ENCODE data around the gene PCDHB5. TPM values are rescaled to one million over a fixed set of nuclear protein-coding genes. Genes with fewer than 3 reads are reported as not detected.

PCDHB5 gene
- 0.34 and 1.00 TPM in 2 replicates for total RNA-seq

GRCh38 chr5:141135030-141135717, at the start of gene PCDHB5:
Gene PCDHB5 (plus strand): TSS chr5:141135206. CDS start chr5:141135435, 229 bp downstream.

GRCh38 chr5:141094481-141095262, 40.3 kb upstream of the PCDHB5 start, which contains the start of gene PCDHB2:
Gene PCDHB2 (plus strand): TSS chr5:141094615. CDS start chr5:141094791, 176 bp downstream.

GRCh38 chr5:141100243-141100805, 34.7 kb upstream of the PCDHB5 start, which contains the start of gene PCDHB3:
Gene PCDHB3 (plus strand): TSS chr5:141100473. CDS start chr5:141100650, 177 bp downstream.

GRCh38 chr5:141121563-141121962, 13.4 kb upstream of the PCDHB5 start, which contains the start of gene PCDHB4:
Gene PCDHB4 (plus strand): TSS chr5:141121818. CDS start chr5:141121999, 181 bp downstream.

DNA sequence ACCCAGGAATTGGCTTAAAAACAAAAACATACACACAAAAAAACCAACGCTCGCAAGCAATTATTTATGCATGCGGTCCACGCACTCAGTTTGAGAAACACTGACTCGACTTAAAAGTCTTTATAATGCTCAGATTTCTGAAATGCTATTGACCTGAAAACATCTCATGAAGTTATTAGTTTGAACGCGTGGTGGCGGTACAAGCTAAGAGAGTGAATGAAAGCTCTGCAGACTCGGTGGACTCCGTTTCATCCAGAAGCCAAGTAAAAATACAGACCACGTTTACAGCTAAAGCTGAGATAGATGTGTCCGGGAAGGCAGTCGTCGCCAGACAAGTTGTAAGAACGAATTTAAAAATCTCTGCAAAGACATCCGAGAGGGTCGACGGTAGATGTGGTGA, 14.8 kb downstream of the PCDHB5 start, which contains the start of gene PCDHB6:
Gene PCDHB6, plus strand, starts transcription at position 246 of the 400 bp plus-strand sequence. CDS start 201 bp downstream, outside the sequence.

GRCh38 chr5:141172381-141173204, 37.6 kb downstream of the PCDHB5 start, which contains the start of gene PCDHB7:
Gene PCDHB7 (plus strand): TSS chr5:141172644. CDS start chr5:141172836, 192 bp downstream.

DNA sequence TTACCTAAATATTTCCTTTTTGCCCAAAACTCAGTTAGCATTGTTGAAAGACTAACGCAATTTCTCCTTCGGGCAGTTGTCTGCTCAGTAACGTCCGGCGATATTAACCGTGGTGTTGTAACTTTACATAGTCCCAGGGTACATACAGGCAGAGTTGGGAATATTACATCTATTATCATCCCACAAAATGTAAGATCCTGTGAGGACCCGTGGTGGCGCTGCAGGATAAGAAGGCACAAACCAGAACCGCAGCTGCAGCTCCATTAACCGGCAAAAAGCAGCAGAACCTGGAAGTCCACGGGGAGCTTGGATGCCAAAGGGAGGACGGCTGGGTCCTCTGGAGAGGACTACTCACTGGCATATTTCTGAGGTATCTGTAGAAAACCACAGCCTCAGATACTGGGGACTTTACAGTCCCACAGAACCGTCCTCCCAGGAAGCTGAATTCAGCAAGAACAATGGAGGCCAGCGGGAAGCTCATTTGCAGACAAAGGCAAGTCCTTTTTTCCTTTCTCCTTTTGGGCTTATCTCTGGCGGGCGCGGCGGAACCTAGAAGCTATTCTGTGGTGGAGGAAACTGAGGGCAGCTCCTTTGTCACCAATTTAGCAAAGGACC, 42.7 kb downstream of the PCDHB5 start, which contains the start of gene PCDHB8:
Gene PCDHB8, plus strand, starts transcription at position 214 of the 615 bp plus-strand sequence. Its CDS starts 245 bp downstream, at position 459.

DNA sequence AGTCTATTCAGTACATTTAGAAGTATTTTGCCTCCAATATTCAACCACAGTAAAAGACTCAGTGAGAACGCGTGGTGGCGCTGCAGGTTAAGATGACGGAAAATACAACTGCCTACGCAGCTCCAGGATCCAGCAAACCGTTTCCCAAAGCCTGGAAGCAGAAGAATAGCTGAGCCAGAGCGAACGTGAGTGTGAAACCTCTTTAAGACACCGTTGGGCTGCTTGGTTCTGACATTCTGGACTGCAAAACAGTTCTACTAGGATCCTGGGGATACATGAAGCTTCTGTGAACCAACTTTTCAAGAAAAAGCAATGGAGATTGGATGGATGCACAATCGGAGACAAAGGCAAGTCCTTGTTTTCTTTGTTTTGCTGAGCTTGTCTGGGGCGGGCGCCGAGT, 47.2 kb downstream of the PCDHB5 start, which contains the start of gene PCDHB16:
Gene PCDHB16, plus strand, starts transcription at position 140 of the 400 bp plus-strand sequence. Its CDS starts 173 bp downstream, at position 313.

GRCh38 chr5:141186897-141187512, 52.0 kb downstream of the PCDHB5 start, which contains the start of gene PCDHB9:
Gene PCDHB9 (plus strand): TSS chr5:141187161. CDS start chr5:141187319, 158 bp downstream.

Other genes starting within 250 kb of the PCDHB5 start
- gene PCDHAC1, start 208.9 kb upstream of the PCDHB5 start, total RNA-seq = 1.4 and 6.9 TPM in 2 replicates
- gene PCDHAC2, start 168.7 kb upstream of the PCDHB5 start, total RNA-seq = 16.7 and 25.5 TPM in 2 replicates
- gene PCDHB1, start 83.8 kb upstream of the PCDHB5 start, total RNA-seq = not detected in 2 replicates
- 0.34 and 4.1 TPM in 2 replicates for gene PCDHB2, start 40.6 kb upstream of the PCDHB5 start, total RNA-seq
- under 0.01 and 0.57 TPM in 2 replicates for gene PCDHB3, start 34.7 kb upstream of the PCDHB5 start, total RNA-seq
- gene PCDHB4, start 13.4 kb upstream of the PCDHB5 start, total RNA-seq = under 0.01 and 0.21 TPM in 2 replicates
- 0.21 TPM in 1 of 2 replicates, not detected in the other for gene PCDHB6, start 14.9 kb downstream of the PCDHB5 start, total RNA-seq
- 0.07 TPM in 1 of 2 replicates, not detected in the other for gene PCDHB7, start 37.4 kb downstream of the PCDHB5 start, total RNA-seq
- gene PCDHB8, start 42.6 kb downstream of the PCDHB5 start, total RNA-seq = 0.57 TPM in 1 of 2 replicates, not detected in the other
- gene PCDHB16, start 47.2 kb downstream of the PCDHB5 start, total RNA-seq = 0.07 TPM in 1 of 2 replicates, not detected in the other
- under 0.01 and 0.14 TPM in 2 replicates for gene PCDHB9, start 52.0 kb downstream of the PCDHB5 start, total RNA-seq
- under 0.01 and 0.57 TPM in 2 replicates for gene PCDHB10, start 57.1 kb downstream of the PCDHB5 start, total RNA-seq
- gene PCDHB11, start 64.4 kb downstream of the PCDHB5 start, total RNA-seq = 0.34 and 0.85 TPM in 2 replicates
- gene PCDHB12, start 73.5 kb downstream of the PCDHB5 start, total RNA-seq = under 0.01 and 0.28 TPM in 2 replicates
- gene PCDHB13, start 78.7 kb downstream of the PCDHB5 start, total RNA-seq = under 0.01 and 0.64 TPM in 2 replicates
- gene PCDHB14, start 88.1 kb downstream of the PCDHB5 start, total RNA-seq = 0.34 and 1.7 TPM in 2 replicates
- gene PCDHB15, start 110.2 kb downstream of the PCDHB5 start, total RNA-seq = 0.34 and 0.50 TPM in 2 replicates
- 0.14 TPM in 1 of 2 replicates, not detected in the other for gene SLC25A2, start 168.8 kb downstream of the PCDHB5 start, total RNA-seq
- 84.6 and 94.3 TPM in 2 replicates for gene TAF7, start 185.6 kb downstream of the PCDHB5 start, total RNA-seq
- gene PCDHGA1, start 195.3 kb downstream of the PCDHB5 start, total RNA-seq = under 0.01 and 0.43 TPM in 2 replicates
- gene PCDHGA2, start 203.6 kb downstream of the PCDHB5 start, total RNA-seq = 0.34 and 1.00 TPM in 2 replicates
- gene PCDHGA3, start 208.6 kb downstream of the PCDHB5 start, total RNA-seq = under 0.01 and 0.36 TPM in 2 replicates
- gene PCDHGB1, start 214.9 kb downstream of the PCDHB5 start, total RNA-seq = 0.34 and 1.6 TPM in 2 replicates
- under 0.01 and 1.8 TPM in 2 replicates for gene PCDHGA4, start 219.8 kb downstream of the PCDHB5 start, total RNA-seq
- under 0.01 and 1.7 TPM in 2 replicates for gene PCDHGB2, start 224.8 kb downstream of the PCDHB5 start, total RNA-seq
- under 0.01 and 0.64 TPM in 2 replicates for gene PCDHGA5, start 229.0 kb downstream of the PCDHB5 start, total RNA-seq
- 0.34 and 2.1 TPM in 2 replicates for gene PCDHGB3, start 235.0 kb downstream of the PCDHB5 start, total RNA-seq
- gene PCDHGA6, start 238.7 kb downstream of the PCDHB5 start, total RNA-seq = under 0.01 and 1.1 TPM in 2 replicates
- gene PCDHGA7, start 247.5 kb downstream of the PCDHB5 start, total RNA-seq = under 0.01 and 1.8 TPM in 2 replicates